ENCODE data around the gene PSMD1.
"Not testable (repeated sequence)": the region's sequence is repeated elsewhere in the genome, so short reads cannot be mapped to it uniquely, and the experiment has no call there.

PSMD1 gene

DNA sequence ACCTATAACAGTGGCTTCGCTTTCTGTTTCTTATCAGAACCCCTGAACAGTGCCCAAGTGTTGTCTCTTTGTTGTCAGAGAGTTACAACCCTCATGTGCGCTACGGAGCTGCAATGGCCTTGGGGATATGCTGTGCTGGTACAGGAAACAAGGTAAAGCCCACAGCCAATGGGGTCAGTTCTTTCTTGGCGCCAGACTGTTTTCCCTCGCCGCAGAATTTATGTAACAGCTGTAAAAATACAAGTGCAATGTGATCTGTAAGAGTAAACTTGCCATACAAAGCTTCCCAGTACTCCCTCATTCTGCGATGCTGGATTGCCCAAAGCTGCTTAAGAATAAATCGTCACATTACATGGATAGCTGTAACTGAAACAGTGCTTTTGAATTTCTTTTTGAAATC, 82.0 kb downstream of the PSMD1 start:
- no peak for DNase-seq (ENCODE audit: low spot score)
- TF ChIP-seq, protein P1, sequence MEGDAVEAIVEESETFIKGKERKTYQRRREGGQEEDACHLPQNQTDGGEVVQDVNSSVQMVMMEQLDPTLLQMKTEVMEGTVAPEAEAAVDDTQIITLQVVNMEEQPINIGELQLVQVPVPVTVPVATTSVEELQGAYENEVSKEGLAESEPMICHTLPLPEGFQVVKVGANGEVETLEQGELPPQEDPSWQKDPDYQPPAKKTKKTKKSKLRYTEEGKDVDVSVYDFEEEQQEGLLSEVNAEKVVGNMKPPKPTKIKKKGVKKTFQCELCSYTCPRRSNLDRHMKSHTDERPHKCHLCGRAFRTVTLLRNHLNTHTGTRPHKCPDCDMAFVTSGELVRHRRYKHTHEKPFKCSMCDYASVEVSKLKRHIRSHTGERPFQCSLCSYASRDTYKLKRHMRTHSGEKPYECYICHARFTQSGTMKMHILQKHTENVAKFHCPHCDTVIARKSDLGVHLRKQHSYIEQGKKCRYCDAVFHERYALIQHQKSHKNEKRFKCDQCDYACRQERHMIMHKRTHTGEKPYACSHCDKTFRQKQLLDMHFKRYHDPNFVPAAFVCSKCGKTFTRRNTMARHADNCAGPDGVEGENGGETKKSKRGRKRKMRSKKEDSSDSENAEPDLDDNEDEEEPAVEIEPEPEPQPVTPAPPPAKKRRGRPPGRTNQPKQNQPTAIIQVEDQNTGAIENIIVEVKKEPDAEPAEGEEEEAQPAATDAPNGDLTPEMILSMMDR (IDR thresholded peaks at IDR 0.05; ENCODE audit: borderline replicate concordance, control extremely low read depth, extremely low read depth, insufficient read depth, missing control alignments) = no peak
- in situ Hi-C loops (cut with MboI; ENCODE audit: low sequenced_read_pairs, unreplicated experiment) = no loop called here

DNA sequence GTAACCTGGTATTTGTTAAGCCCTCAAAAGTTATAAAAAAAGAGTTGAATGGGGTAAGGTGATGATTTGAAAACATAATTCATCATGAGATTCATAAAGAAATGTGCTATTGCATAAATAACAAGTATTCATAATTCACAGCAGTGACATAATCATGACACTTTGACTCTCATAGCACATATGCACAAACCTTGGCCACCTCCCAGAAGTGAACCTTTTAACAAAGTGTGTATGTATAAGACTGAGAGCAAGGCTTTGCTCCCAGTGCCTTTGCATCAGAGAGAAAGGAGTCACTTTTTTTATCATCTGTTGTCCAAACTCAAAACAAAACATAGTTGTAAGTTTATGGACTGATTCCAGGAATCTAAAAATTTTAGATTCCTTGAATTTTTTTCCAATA, 83.1 kb downstream of the PSMD1 start:
- DNase-seq (ENCODE audit: low spot score) = no peak
- in situ Hi-C loops (cut with MboI; ENCODE audit: low sequenced_read_pairs, unreplicated experiment) = no loop called here
- TF ChIP-seq, protein P1 (IDR thresholded peaks at IDR 0.05; ENCODE audit: borderline replicate concordance, control extremely low read depth, extremely low read depth, insufficient read depth, missing control alignments) = no peak

DNA sequence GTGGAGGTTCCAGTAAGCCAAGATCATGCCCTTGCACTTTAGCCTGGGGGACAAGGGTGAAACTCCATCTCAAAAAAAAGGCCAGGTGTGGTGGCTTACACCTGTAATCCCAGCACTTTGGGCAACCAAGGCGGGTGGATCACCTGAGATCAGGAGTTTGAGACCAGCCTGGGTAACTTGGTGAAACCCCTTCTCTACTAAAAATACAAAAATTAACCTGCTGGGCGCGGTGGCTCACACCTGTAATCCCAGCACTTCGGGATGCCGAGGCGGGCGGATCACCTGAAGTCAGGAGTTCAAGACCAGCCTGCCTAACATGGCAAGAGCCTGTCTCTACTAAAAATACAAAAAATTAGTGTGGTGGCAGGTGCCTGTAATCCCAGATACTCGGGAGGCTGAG, 84.1 kb downstream of the PSMD1 start:
- in situ Hi-C loops (cut with MboI; ENCODE audit: low sequenced_read_pairs, unreplicated experiment); DNase-seq (ENCODE audit: low spot score): not testable (repeated sequence)

DNA sequence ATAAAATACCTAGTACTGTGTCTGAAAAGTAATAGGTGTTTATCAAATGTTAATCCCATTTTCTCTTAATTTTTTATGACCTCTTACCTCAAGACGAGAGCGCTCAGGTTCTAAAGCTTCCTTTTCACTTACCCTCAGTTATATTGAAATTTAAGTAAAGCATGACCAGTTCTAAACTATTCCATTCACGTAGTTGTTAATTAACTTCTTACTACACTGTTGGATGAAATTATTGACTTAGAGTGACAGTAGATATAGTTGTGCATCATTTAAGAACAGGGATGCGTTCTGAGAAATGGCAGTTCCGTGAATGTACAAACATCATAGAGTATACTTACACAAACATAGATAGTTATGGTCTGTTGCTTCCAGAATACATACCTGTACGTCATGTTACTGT, 88.2 kb downstream of the PSMD1 start:
- in situ Hi-C loops (cut with MboI; ENCODE audit: low sequenced_read_pairs, unreplicated experiment) = no loop called here
- TF ChIP-seq, protein P1 (IDR thresholded peaks at IDR 0.05; ENCODE audit: borderline replicate concordance, control extremely low read depth, extremely low read depth, insufficient read depth, missing control alignments) = no peak
- no peak for DNase-seq (ENCODE audit: low spot score)

DNA sequence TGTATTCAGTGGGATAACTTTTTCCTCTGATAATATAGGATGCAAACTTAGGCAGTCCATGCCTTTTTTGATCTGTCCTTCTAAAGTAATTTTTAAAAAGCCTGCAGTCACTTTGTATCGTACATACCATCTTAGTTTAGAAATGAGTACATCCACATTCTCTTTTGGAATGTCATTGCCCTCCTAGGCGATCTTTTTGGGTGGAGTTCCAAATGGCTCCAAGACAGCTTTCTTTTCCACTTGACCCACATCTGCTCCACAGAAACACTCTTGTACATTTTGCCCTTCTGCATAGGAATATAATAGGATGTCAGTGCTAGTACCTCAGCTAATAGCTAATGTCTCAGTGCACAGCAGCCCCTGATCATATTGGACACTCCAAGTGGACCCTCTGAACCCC, 90.0 kb downstream of the PSMD1 start:
- TF ChIP-seq, protein P1 (IDR thresholded peaks at IDR 0.05; ENCODE audit: borderline replicate concordance, control extremely low read depth, extremely low read depth, insufficient read depth, missing control alignments) = no peak
- DNase-seq (ENCODE audit: low spot score) = no peak
- in situ Hi-C loops (cut with MboI; ENCODE audit: low sequenced_read_pairs, unreplicated experiment) = no loop called here

DNA sequence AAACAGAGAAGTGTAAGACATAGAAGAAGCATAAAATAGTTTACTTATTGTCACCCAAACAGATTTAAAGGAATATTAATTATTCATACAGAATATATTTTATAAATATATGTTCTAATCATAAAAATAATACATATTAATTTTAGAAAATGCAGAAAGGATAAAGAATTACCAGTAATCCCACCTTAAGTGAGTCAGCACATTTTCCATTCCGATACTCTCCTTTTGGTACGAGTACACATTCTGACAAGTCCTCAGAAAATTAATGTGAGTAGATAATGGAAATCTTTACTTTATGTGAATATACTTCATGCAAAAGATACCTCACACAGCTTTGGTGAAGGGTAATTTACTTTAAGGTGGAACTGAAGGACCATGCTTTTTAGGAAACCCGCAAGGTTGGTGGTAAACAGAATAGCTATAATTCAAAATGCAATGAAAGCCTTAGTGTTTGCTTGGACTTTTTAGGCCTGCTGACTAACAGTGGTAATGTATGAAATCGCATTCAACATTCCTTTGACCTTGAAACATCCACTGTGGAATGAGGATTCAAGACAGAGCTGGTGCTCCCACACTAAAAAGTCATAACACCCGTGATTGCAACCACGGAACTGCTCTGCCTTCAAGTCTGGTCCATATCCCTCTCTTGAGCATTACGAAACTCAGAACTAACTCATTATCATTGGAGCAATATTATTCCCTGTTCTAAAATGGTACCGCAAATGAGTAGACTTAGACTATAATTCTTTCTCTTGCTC, 96.3 kb downstream of the PSMD1 start:
- no peak for DNase-seq (ENCODE audit: low spot score)
- in situ Hi-C loops (cut with MboI; ENCODE audit: low sequenced_read_pairs, unreplicated experiment) = no loop called here
- TF ChIP-seq, protein P1 (IDR thresholded peaks at IDR 0.05; ENCODE audit: borderline replicate concordance, control extremely low read depth, extremely low read depth, insufficient read depth, missing control alignments) = no peak

DNA sequence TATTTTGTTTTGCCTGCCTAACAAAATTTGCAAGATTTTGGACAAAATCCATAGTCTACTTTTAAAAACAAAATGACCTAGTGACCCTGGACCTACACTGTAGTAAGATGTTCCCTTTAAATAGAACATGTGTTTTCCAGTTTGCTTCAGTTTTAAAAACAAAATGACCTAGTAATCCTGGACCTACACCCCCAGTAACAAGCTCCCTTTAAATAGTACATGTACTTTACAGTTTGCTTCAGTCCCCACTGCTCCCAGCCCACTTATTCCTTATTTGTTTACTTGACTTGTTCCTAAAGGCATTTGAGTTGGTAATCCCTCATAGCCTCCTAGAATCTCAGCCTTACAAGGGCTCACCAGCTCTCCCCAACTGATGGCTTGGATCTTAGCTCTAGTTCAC, 102.6 kb downstream of the PSMD1 start:
- in situ Hi-C loops (cut with MboI; ENCODE audit: low sequenced_read_pairs, unreplicated experiment) = no loop called here
- DNase-seq (ENCODE audit: low spot score) = no peak
- TF ChIP-seq, protein P1 (IDR thresholded peaks at IDR 0.05; ENCODE audit: borderline replicate concordance, control extremely low read depth, extremely low read depth, insufficient read depth, missing control alignments) = no peak
